DMS79 (cell line): ENCODE results near the gene SLC51B.
"Not testable (repeated sequence)": the region's sequence is repeated elsewhere in the genome, so short reads cannot be mapped to it uniquely, and the experiment has no call there.

ENCODE experiments used
- DNase-seq: peaks from one replicate; lab custom pipeline; 2025; lab: John Stamatoyannopoulos, UW

SLC51B gene

DNA sequence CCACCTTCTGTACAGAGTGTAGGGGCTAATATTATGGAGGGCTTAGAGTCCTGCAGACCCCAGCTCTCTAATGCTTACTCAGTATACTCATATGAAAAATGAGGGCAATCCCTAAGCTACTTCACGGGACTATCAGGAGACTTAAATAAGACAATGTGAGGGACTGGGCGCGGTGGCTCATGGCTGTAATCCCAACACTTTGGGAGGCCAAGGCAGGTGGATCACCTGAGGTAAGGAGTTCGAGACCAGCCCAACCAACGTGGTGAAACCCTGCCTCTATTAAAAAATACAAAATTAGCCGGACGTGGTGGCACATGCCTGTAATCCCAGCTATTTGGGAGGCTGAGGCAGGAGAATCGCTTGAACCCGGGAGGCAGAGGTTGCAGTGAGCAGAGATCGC, 54.6 kb downstream of the SLC51B start:
- not testable (repeated sequence) for DNase-seq

DNA sequence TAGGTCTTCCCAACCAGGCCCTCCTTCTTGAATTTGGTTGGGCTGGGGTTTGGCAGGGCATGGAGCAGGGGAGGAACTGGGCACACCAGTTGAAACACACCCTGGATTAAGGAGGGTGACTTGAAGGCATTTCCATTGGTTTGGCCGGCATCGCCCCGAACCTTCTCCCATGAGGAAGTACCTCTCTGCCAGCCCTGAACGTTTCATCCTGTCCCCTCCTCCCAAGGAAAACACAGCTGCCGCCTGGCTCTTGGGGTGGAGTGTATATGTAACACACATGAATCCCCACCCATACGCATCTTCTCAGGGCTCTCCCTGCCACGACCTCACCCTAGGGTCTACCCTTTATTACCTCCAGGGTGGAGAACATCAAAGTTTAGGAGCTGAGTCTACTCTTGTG, 55.3 kb downstream of the SLC51B start:
- no peak for DNase-seq

DNA sequence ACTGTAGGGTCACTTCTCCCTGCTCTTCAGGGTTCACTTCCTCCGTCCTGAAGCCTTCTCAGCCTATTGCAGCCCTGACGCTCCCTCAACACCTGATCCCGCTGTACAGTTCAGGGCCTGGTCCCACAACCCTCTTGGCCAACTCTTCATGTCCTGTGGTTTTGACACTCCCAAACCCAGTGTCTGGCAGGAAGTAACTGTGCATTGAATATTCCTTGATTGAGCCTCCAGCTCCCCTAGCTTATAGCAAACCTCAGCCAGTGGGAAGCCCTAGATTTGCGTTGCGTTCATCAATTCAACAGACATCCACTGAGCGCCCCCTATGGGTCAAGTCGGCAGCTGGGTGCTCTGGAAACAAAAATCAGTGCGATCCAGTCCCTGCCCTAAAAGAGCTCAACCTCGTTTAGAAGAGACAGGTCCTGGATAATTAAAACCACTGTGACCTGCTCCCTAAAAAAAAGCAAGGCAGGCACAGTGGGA, 56.3 kb downstream of the SLC51B start:
- DNase-seq, result no peak

DNA sequence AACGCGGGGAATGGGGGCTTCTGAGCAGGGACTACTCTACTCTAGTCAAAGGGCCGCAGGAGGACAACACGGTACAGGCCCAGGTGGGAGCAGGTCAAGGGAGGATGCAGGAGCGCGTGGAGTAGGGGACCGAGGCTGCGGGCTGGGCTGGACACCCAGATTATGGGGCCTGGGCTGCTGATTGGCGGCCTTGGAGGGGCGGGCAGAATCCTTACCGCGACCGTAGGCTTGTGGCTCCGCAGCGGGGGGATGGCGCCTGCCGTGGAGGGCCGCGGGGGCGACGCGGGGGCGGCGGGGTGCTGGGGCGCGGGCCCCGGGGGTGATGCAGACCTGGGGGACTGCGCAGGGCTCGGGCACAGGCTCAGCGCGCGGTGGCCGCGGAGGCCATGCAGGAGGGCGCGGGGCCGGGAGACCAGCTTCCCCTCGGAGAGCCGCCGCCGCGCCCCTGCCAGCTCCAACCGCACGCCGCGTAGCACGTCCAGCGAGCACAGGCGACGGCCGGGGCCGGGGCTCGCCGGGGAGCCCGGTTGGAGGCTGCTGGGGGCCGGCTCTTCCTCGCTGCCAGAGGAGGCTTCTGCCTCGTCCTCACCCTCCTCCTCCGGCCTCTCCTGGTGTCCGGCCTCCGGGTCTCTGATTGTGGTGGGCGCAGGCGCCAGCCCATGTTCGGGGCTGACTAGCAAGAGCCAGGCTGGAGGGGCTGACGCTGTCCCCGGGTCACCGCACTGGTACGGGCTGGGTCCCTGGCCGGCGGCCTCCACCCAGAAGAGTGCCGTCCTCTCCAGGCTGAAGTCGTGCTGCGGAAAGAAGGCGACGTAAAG, 56.9 kb downstream of the SLC51B start:
- no peak for DNase-seq

DNA sequence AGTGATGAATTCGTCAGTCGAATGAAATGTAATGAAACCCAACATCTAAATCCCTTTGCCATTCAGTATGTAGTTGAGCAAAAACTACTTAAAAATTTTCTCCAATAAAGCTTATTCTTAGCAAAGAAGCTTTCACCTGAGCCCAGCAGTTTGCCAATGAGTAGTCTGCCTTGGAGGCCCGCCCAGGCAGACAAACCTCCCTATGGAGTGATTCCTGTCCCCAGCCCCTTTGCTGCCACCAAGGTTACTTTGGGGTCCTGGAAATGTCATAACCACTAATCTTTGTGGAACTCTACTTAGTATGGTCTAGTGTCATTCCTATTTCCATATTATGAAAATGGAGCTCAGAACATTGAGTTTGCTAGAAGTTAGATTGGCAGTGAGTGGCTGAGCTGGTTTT, 57.7 kb downstream of the SLC51B start:
- DNase-seq, result no peak
